Loucy (cell line): ENCODE data around the gene TRAPPC6A.

Source experiments
- CTCF ChIP-seq: fragments of 200-600 bp; sonication (generic); conservative IDR thresholded peaks from 2 replicates; pipeline ENCODE4 v1.5.1; 2014; ENCODE audit warnings: mild to moderate bottlenecking, antibody characterized with exemption, low read length
- EZH2phosphoT487 ChIP-seq: fragments of 200-600 bp; IDR thresholded peaks from 2 replicates; pipeline ENCODE4 v1.6.1; 2018; ENCODE audit warnings: antibody characterized with exemption, mild to moderate bottlenecking, moderate library complexity, borderline replicate concordance

DNA sequence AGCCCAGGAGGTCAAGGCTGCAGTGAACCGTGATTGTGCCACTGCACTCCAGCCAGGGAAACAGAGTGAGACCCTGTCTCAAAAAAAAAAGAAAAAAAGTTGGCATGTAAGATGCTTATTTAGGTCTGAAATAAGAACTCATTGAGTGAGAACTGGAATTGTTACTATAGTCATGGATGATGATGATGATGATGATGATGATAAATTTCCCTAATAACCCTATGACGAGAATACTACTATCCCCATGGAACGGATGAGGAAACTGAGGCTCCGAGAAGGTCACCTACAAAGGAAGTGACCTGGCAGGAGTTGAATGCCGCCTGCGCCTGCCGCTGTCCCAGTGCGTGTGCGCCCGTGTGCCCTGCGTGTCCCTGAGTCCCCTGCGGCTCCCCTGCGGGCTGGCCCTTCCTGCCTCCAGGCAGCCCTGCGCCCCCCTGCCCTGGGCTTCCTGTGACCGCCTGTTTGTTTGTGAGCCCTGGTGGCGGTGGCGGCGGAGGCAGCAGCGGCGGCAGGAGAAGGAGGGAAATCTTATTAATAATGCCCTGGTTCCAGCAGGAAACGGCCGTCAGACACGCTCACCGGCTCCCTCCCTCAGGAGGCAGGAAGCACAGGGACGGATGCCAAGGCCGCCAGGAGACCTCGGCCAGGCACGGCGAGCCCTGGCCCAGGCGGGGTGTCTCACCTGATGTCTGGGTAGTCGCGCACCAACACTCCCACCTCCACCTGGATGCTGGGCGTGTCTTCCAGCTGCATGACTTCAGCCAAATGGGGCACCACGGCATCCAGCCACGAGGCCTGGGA is 37.6 kb upstream of the TRAPPC6A start:
- TF ChIP-seq CTCF: no peak
- no peak for TF ChIP-seq EZH2phosphoT487
